Measurements from ENCODE around the gene DCAKD.

Gene DCAKD

GRCh38 chr17:45030733-45031132 lies 20.7 kb downstream of the DCAKD start:
- no peak for DNase-seq (ENCODE audit: low spot score)

- DNase-seq (ENCODE audit: low spot score), result no peak
Observed at GRCh38 chr17:45029758-45030423, 21.5 kb downstream of the DCAKD start.

- DNase-seq (ENCODE audit: low spot score), result no peak
Observed at GRCh38 chr17:45029096-45029495, 22.3 kb downstream of the DCAKD start.

GRCh38 chr17:45022655-45023339 lies 28.6 kb downstream of the DCAKD start:
- DNase-seq (ENCODE audit: low spot score), result no peak

- no peak for DNase-seq (ENCODE audit: low spot score)
Observed at GRCh38 chr17:45022288-45022648, 29.2 kb downstream of the DCAKD start.

- peak; percentile 94 for DNase-seq (ENCODE audit: low spot score)
Observed at GRCh38 chr17:45021607-45022287, 29.7 kb downstream of the DCAKD start.

- peak; percentile 46 for DNase-seq (ENCODE audit: low spot score)
Observed at GRCh38 chr17:45020354-45021138, 30.9 kb downstream of the DCAKD start.

GRCh38 chr17:45018848-45019711 lies 32.4 kb downstream of the DCAKD start:
- DNase-seq (ENCODE audit: low spot score), result peak; percentile 90

GRCh38 chr17:45018514-45018847 lies 33.0 kb downstream of the DCAKD start:
- no peak for DNase-seq (ENCODE audit: low spot score)

GRCh38 chr17:45016823-45017222 lies 34.6 kb downstream of the DCAKD start:
- no peak for DNase-seq (ENCODE audit: low spot score)

GRCh38 chr17:45016237-45016636 lies 35.2 kb downstream of the DCAKD start:
- no peak for DNase-seq (ENCODE audit: low spot score)

- peak; percentile 51 for DNase-seq (ENCODE audit: low spot score)
Observed at GRCh38 chr17:45013021-45013997, 38.1 kb downstream of the DCAKD start.

- no peak for DNase-seq (ENCODE audit: low spot score)
Observed at GRCh38 chr17:45011767-45012166, 39.7 kb downstream of the DCAKD start.

- DNase-seq (ENCODE audit: low spot score), result no peak
Observed at GRCh38 chr17:45009676-45010467, 41.6 kb downstream of the DCAKD start.

- DNase-seq (ENCODE audit: low spot score), result no peak
Observed at GRCh38 chr17:45008216-45008615, 43.2 kb downstream of the DCAKD start.

- DNase-seq (ENCODE audit: low spot score), result no peak
Observed at GRCh38 chr17:45006927-45007461, 44.4 kb downstream of the DCAKD start.

- no peak for DNase-seq (ENCODE audit: low spot score)
Observed at GRCh38 chr17:45005700-45006099, 45.7 kb downstream of the DCAKD start.

GRCh38 chr17:45004388-45004787 lies 47.0 kb downstream of the DCAKD start:
- DNase-seq (ENCODE audit: low spot score), result no peak

- DNase-seq (ENCODE audit: low spot score), result no peak
Observed at GRCh38 chr17:45003877-45004276, 47.6 kb downstream of the DCAKD start.
